Measurements from ENCODE around the gene RABGAP1L. TPM values are rescaled to one million over a fixed set of nuclear protein-coding genes. Genes with fewer than 3 reads are reported as not detected.

The RABGAP1L gene
- polyA plus RNA-seq, 1 donor (not counting 4 experiments of a cell fraction or from before 2014, with no cell fraction given) = 24.2 TPM

GRCh38 chr1:174764191-174764590 lies 604.9 kb downstream of the RABGAP1L start:
- Histone ChIP-seq H3K79me2 (ENCODE audit: control insufficient read depth, insufficient read depth, low read length) (no peaks in the 10 kb centered on the region), H3K36me3 (ENCODE audit: control insufficient read depth in 2 of 2, extremely low read depth in 1 of 2, insufficient read depth in 2 of 2, low read length in 2 of 2) (no peaks in the 10 kb centered on the region), H2AFZ (ENCODE audit: control insufficient read depth, low read length) (no peak overlapping the region), H3K27me3 (ENCODE audit: control insufficient read depth, extremely low read depth, insufficient read depth, low read length) (no peaks in the 10 kb centered on the region), H4K20me1 (ENCODE audit: control insufficient read depth, extremely low read depth, insufficient read depth, low read length) (no peaks in the 10 kb centered on the region), H3K4me2 (ENCODE audit: control insufficient read depth, extremely low read depth, insufficient read depth, low read depth, low read length) (no peak overlapping the region), H3K9me3 (ENCODE audit: control insufficient read depth, low read depth, low read length) (no peaks in the 10 kb centered on the region), H3K4me1 (ENCODE audit: control insufficient read depth, extremely low read depth, insufficient read depth, low read length) (no peaks in the 10 kb centered on the region), H3K4me3 (ENCODE audit: control insufficient read depth in 2 of 3, extremely low read depth in 1 of 3, insufficient read depth in 2 of 3, low read depth in 1 of 3, low read length in 3 of 3) (no peak overlapping the region), H3K9ac (ENCODE audit: control insufficient read depth, extremely low read depth, insufficient read depth, low read length) (no peak overlapping the region), H3K9me1 (ENCODE audit: control insufficient read depth, extremely low read depth, insufficient read depth, low read length) (no peaks in the 10 kb centered on the region), H3K27ac (ENCODE audit: control insufficient read depth, insufficient read depth, low read length) (no peak overlapping the region)
- no peak for FAIRE-seq
- TF ChIP-seq EZH2 (IDR thresholded peaks at IDR 0.05; ENCODE audit: low read length) (no peak), CTCF (optimal IDR thresholded peaks at IDR 0.05 in 1 of 3, IDR thresholded peaks at IDR 0.05 in 1 of 3, conservative IDR thresholded peaks at IDR 0.05 in 1 of 3; ENCODE audit: extremely low read depth in 1 of 3, insufficient read depth in 2 of 3, low read length in 3 of 3) (no peak)
- dilution Hi-C loops (cut with MboI; ENCODE audit: extremely low pct_ligation_motif_present, low sequenced_read_pairs) = no loop called here
- DNase-seq (ENCODE audit: low read depth, low spot score) = no peak

GRCh38 chr1:174766727-174767126 lies 607.4 kb downstream of the RABGAP1L start:
- H4K20me1 ChIP-seq (ENCODE audit: control insufficient read depth, extremely low read depth, insufficient read depth, low read length) = no peaks in the 10 kb centered on the region
- no peak for TF ChIP-seq EZH2 (IDR thresholded peaks at IDR 0.05; ENCODE audit: low read length)
- no peak for TF ChIP-seq CTCF (optimal IDR thresholded peaks at IDR 0.05 in 1 of 3, IDR thresholded peaks at IDR 0.05 in 1 of 3, conservative IDR thresholded peaks at IDR 0.05 in 1 of 3; ENCODE audit: extremely low read depth in 1 of 3, insufficient read depth in 2 of 3, low read length in 3 of 3)

More at GRCh38 chr1:174766727-174767126, 607.4 kb downstream of the RABGAP1L start:
- Histone ChIP-seq H3K9me3 (ENCODE audit: control insufficient read depth, low read depth, low read length) (no peaks in the 10 kb centered on the region), H3K4me3 (ENCODE audit: control insufficient read depth in 2 of 3, extremely low read depth in 1 of 3, insufficient read depth in 2 of 3, low read depth in 1 of 3, low read length in 3 of 3) (no peak overlapping the region), H2AFZ (ENCODE audit: control insufficient read depth, low read length) (no peak overlapping the region), H3K9me1 (ENCODE audit: control insufficient read depth, extremely low read depth, insufficient read depth, low read length) (no peaks in the 10 kb centered on the region), H3K4me1 (ENCODE audit: control insufficient read depth, extremely low read depth, insufficient read depth, low read length) (no peaks in the 10 kb centered on the region), H3K27ac (ENCODE audit: control insufficient read depth, insufficient read depth, low read length) (no peak overlapping the region), H3K27me3 (ENCODE audit: control insufficient read depth, extremely low read depth, insufficient read depth, low read length) (no peaks in the 10 kb centered on the region), H3K9ac (ENCODE audit: control insufficient read depth, extremely low read depth, insufficient read depth, low read length) (no peak overlapping the region), H3K4me2 (ENCODE audit: control insufficient read depth, extremely low read depth, insufficient read depth, low read depth, low read length) (no peak overlapping the region), H3K79me2 (ENCODE audit: control insufficient read depth, insufficient read depth, low read length) (no peaks in the 10 kb centered on the region), H3K36me3 (ENCODE audit: control insufficient read depth in 2 of 2, extremely low read depth in 1 of 2, insufficient read depth in 2 of 2, low read length in 2 of 2) (no peaks in the 10 kb centered on the region)
- no peak for FAIRE-seq
- no peak for DNase-seq (ENCODE audit: low read depth, low spot score)
- dilution Hi-C loops (cut with MboI; ENCODE audit: extremely low pct_ligation_motif_present, low sequenced_read_pairs) = no loop called here

Data from keratinocyte (primary cell).